Chondrocyte (in vitro differentiated cells): ENCODE results near the gene DNAH17. TPM values are rescaled to one million over a fixed set of nuclear protein-coding genes. Genes with fewer than 3 reads are reported as not detected.
"Not testable (repeated sequence)": the region's sequence is repeated elsewhere in the genome, so short reads cannot be mapped to it uniquely, and the experiment has no call there.

Experiments
- DNase-seq: peaks from one replicate; pipeline ENCODE4 v3.0.0; 2021; ENCODE audit warnings: mixed read lengths, low spot score
- H3K27ac Mint-ChIP-seq: one replicate; pipeline ENCODE4 v1.8.0; 2021; ENCODE audit warnings: mild to moderate bottlenecking, moderate library complexity, mixed read lengths; ENCODE audit not compliant: unreplicated experiment
- H3K27me3 Mint-ChIP-seq: 2 replicates; pipeline ENCODE4 v1.8.0; 2021; ENCODE audit warnings: low read depth, mixed read lengths
- H3K36me3 Mint-ChIP-seq: 2 replicates; pipeline ENCODE4 v1.8.0; 2021; ENCODE audit warnings: low read depth, mixed read lengths
- H3K4me1 Mint-ChIP-seq: 2 replicates; pipeline ENCODE4 v1.8.0; 2021; ENCODE audit warnings: low read depth, mild to moderate bottlenecking, mixed read lengths
- H3K4me3 Mint-ChIP-seq: one replicate; pipeline ENCODE4 v1.8.0; 2021; ENCODE audit warnings: mild to moderate bottlenecking, moderate library complexity, mixed read lengths; ENCODE audit not compliant: unreplicated experiment
- H3K9me3 Mint-ChIP-seq: 2 replicates; pipeline ENCODE4 v1.8.0; 2021; ENCODE audit warnings: low read depth, mixed read lengths
- CTCF ChIP-seq: fragments of 200-600 bp; sonication (generic); IDR thresholded peaks from 2 replicates; pipeline ENCODE4 v1.5.0; 2021; ENCODE audit warnings: antibody characterized with exemption, mild to moderate bottlenecking, moderate library complexity
- total RNA-seq: library from RNA; stranded (reverse); gene quantifications from 3 replicates; pipeline ENCODE4 v1.2.1, GENCODE V29; 2021

DNAH17 gene
- total RNA-seq, 1 donor from 2014 or later = 0.42 TPM

- no peaks in the 10 kb centered on the region for H3K9me3 Mint-ChIP-seq
- no peak overlapping the region for H3K27ac Mint-ChIP-seq
- DNase-seq = no peak
- H3K4me3 Mint-ChIP-seq = no peak overlapping the region
- no peaks in the 10 kb centered on the region for H3K36me3 Mint-ChIP-seq
- no peaks in the 10 kb centered on the region for H3K27me3 Mint-ChIP-seq
- no peak for TF ChIP-seq CTCF
- H3K4me1 Mint-ChIP-seq = peaks cover under 1% of the 10 kb centered on the region
Observed at GRCh38 chr17:78510141-78511075, 66.8 kb downstream of the DNAH17 start.

- H3K27me3 Mint-ChIP-seq = no peaks in the 10 kb centered on the region
- no peak overlapping the region for H3K27ac Mint-ChIP-seq
- no peak for DNase-seq
Observed at GRCh38 chr17:78507526-78507925, 69.7 kb downstream of the DNAH17 start.

GRCh38 chr17:78506454-78507309 is 70.5 kb downstream of the DNAH17 start:
- Mint-ChIP-seq H3K9me3 (no peaks in the 10 kb centered on the region), H3K27me3 (no peaks in the 10 kb centered on the region), H3K4me3 (no peak overlapping the region), H3K36me3 (no peaks in the 10 kb centered on the region), H3K4me1 (peaks cover 4% of the 10 kb centered on the region), H3K27ac (no peak overlapping the region)
- TF ChIP-seq CTCF = no peak
- DNase-seq = no peak

More at GRCh38 chr17:78507526-78507925, 69.7 kb downstream of the DNAH17 start:
- H3K4me3 Mint-ChIP-seq = no peak overlapping the region
- H3K36me3 Mint-ChIP-seq = no peaks in the 10 kb centered on the region
- no peaks in the 10 kb centered on the region for H3K9me3 Mint-ChIP-seq
- TF ChIP-seq CTCF = no peak
- peaks cover 4% of the 10 kb centered on the region for H3K4me1 Mint-ChIP-seq

- no peak overlapping the region for H3K4me3 Mint-ChIP-seq
- H3K4me1 Mint-ChIP-seq = peaks cover 4% of the 10 kb centered on the region
- no peaks in the 10 kb centered on the region for H3K36me3 Mint-ChIP-seq
- DNase-seq = no peak
- no peak for TF ChIP-seq CTCF
- H3K9me3 Mint-ChIP-seq = no peaks in the 10 kb centered on the region
- no peaks in the 10 kb centered on the region for H3K27me3 Mint-ChIP-seq
- no peak overlapping the region for H3K27ac Mint-ChIP-seq
Observed at GRCh38 chr17:78504156-78504925, 72.9 kb downstream of the DNAH17 start.

GRCh38 chr17:78503388-78503787 is 73.8 kb downstream of the DNAH17 start:
- H3K4me3 Mint-ChIP-seq, H3K27me3 Mint-ChIP-seq, H3K27ac Mint-ChIP-seq, DNase-seq, H3K4me1 Mint-ChIP-seq, H3K9me3 Mint-ChIP-seq, H3K36me3 Mint-ChIP-seq: not testable (repeated sequence)
